HCT116 (cell line): ENCODE measurements around the gene CXCR6.

Experiments
- EZH2 ChIP-seq: fragments of 200-600 bp; sonication (generic); IDR thresholded peaks from 2 replicates; pipeline ENCODE4 v1.6.1; 2017; ENCODE audit warnings: antibody characterized with exemption, mixed run types
- FOSL1 ChIP-seq: IDR thresholded peaks from 2 replicates; pipeline ENCODE4 v1.6.1; 2012; ENCODE audit warnings: low read depth
- POLR2A ChIP-seq: IDR thresholded peaks from 2 replicates; pipeline ENCODE4 v1.7.0; 2011; ENCODE audit warnings: borderline replicate concordance; ENCODE audit not compliant: insufficient read depth, insufficient read length; ENCODE audit errors: extremely low read depth
- TF ChIP-seq, protein P1 (sequence below), 3 experiments: fragments of 200-600 bp in 1 of 3; sonication (generic) in 1 of 3; IDR thresholded peaks in 2 of 3; conservative IDR thresholded peaks in 1 of 3; 2 replicates each; pipeline ENCODE4 v1.5.1; 2012 to 2017; ENCODE audit warnings: low read depth in 2 of 3, low read length in 2 of 3, antibody characterized with exemption in 1 of 3, borderline replicate concordance in 1 of 3, control low read depth in 1 of 3, mild to moderate bottlenecking in 1 of 3, mixed read lengths in 1 of 3, mixed run types in 1 of 3, moderate library complexity in 1 of 3; ENCODE audit not compliant: insufficient read depth in 1 of 3

DNA sequence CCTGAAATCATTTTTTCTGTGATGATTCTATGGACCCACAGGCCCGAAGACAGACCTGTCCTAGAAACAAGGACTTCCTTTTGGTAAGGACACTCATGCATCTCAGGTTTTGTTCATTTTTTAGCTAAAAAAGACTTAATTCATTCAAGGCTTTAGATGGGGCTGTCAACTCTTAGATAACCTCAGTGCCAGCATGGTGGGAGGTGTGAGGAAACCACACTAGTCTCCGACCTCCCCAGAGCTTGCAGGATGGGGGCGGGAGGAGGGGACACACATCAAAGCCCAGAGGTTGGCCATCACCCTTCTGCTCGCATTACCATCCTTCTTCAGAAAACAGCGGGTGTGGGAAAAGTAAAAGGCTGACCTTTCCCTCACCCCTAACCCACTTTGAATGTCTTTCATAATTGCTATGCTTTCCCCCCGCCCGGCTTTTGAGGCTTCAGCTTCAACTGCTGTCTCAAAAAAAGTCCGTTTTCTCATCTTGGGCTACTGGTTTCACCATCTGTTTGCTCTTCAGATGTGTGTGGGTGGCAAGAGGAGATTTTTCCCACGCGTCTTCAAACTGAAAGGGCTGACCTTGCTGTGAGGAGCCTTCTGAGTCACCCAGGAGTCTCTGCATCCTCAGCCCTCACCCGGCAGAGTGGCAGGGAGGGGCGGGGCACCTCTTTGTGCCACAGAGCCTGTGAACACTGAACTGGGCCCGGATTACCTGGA, 27.6 kb upstream of the CXCR6 start:
- TF ChIP-seq, protein P1, sequence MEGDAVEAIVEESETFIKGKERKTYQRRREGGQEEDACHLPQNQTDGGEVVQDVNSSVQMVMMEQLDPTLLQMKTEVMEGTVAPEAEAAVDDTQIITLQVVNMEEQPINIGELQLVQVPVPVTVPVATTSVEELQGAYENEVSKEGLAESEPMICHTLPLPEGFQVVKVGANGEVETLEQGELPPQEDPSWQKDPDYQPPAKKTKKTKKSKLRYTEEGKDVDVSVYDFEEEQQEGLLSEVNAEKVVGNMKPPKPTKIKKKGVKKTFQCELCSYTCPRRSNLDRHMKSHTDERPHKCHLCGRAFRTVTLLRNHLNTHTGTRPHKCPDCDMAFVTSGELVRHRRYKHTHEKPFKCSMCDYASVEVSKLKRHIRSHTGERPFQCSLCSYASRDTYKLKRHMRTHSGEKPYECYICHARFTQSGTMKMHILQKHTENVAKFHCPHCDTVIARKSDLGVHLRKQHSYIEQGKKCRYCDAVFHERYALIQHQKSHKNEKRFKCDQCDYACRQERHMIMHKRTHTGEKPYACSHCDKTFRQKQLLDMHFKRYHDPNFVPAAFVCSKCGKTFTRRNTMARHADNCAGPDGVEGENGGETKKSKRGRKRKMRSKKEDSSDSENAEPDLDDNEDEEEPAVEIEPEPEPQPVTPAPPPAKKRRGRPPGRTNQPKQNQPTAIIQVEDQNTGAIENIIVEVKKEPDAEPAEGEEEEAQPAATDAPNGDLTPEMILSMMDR (IDR thresholded peaks at IDR 0.05 in 2 of 3, conservative IDR thresholded peaks at IDR 0.05 in 1 of 3; ENCODE audit: borderline replicate concordance in 1 of 3, insufficient read depth in 1 of 3, low read depth in 2 of 3, low read length in 2 of 3): no peak
- no peak for TF ChIP-seq FOSL1
- TF ChIP-seq POLR2A: no peak
- no peak for TF ChIP-seq EZH2
